B cell (primary cell): Measurements from ENCODE around the gene OGDH.

Experiments used
- EZH2 ChIP-seq: IDR thresholded peaks from 2 replicates; pipeline ENCODE4 v1.6.1; 2012; ENCODE audit warnings: borderline replicate concordance, low read depth, mild to moderate bottlenecking, moderate library complexity, low read length; ENCODE audit not compliant: insufficient read depth, poor library complexity, severe bottlenecking
- TF ChIP-seq, protein P1 (sequence below): fragments of 200-600 bp; IDR thresholded peaks from one replicate; pipeline ENCODE4 v1.8.0; 2022; ENCODE audit warnings: antibody characterized with exemption, mild to moderate bottlenecking

DNA sequence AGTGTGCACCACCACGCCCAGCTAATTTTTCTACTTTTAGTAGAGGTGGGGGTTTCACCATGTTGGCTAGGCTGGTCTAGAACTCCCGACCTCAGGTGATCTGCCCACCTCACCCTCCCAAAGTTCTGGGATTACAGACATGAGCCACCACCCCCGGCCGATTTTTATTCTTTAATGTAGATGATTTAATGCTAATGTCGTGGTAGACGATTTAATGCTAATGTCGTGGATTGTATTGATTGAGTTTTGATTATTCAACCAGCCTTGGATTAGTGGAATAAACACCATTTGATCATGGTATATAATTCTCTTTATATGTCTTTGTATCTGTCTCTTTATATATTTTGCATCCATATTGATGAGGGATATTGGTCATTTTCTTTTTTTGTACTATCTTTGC, 52.6 kb downstream of the OGDH start:
- TF ChIP-seq, protein P1, sequence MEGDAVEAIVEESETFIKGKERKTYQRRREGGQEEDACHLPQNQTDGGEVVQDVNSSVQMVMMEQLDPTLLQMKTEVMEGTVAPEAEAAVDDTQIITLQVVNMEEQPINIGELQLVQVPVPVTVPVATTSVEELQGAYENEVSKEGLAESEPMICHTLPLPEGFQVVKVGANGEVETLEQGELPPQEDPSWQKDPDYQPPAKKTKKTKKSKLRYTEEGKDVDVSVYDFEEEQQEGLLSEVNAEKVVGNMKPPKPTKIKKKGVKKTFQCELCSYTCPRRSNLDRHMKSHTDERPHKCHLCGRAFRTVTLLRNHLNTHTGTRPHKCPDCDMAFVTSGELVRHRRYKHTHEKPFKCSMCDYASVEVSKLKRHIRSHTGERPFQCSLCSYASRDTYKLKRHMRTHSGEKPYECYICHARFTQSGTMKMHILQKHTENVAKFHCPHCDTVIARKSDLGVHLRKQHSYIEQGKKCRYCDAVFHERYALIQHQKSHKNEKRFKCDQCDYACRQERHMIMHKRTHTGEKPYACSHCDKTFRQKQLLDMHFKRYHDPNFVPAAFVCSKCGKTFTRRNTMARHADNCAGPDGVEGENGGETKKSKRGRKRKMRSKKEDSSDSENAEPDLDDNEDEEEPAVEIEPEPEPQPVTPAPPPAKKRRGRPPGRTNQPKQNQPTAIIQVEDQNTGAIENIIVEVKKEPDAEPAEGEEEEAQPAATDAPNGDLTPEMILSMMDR: no peak
- TF ChIP-seq EZH2: no peak
